ENCODE results near the gene LSM8. TPM values are rescaled to one million over a fixed set of nuclear protein-coding genes. Genes with fewer than 3 reads are reported as not detected.

The LSM8 gene
- total RNA-seq (2014; rRNA removed; shearing (Covaris generic)): 68.1 and 121 TPM in 2 replicates

GRCh38 chr7:118183786-118184564 lies at the start of gene LSM8:
LSM8 (plus strand) TSS chr7:118184164; CDS start chr7:118184224, 60 bp downstream.

GRCh38 chr7:118224521-118224920 lies 40.6 kb downstream of the LSM8 start, which contains the start of gene ANKRD7:
ANKRD7 (plus strand) TSS chr7:118224704; CDS start chr7:118224831, 127 bp downstream.

Other genes starting within 250 kb of the LSM8 start
- not detected in 2 replicates for gene ANKRD7, start 40.5 kb downstream of the LSM8 start, total RNA-seq (2014; rRNA removed; shearing (Covaris generic))

Data from A375 (cell line).